AG04450 (cell line): Measurements from ENCODE around the gene HEY2. TPM values are rescaled to one million over a fixed set of nuclear protein-coding genes. Genes with fewer than 3 reads are reported as not detected.
A peak's percentile ranks its signal among the peaks of the same experiment; 100 is the strongest.
"Not testable (repeated sequence)": the region's sequence is repeated elsewhere in the genome, so short reads cannot be mapped to it uniquely, and the experiment has no call there.

Experiments used
- CTCF ChIA-PET: fragments of 300-600, 350-600 bp; formaldehyde crosslinking; extraction: SDS; loops from one replicate; lab custom pipeline; 2022; ENCODE audit warnings: antibody characterized with exemption, inconsistent platforms; lab: Charles Lee
- POLR2A ChIA-PET: fragments of 350-600 bp; formaldehyde crosslinking; extraction: SDS; loops from one replicate; lab custom pipeline; 2021; ENCODE audit warnings: antibody characterized with exemption, inconsistent platforms; lab: Yijun Ruan, JAX
- DNase-seq: peaks from one replicate; pipeline ENCODE4 v3.0.0-alpha.2; 2011; ENCODE audit warnings: low read depth, low spot score
- H3K27ac ChIP-seq: one replicate; pipeline ENCODE4 v1.5.1; 2012; ENCODE audit warnings: low read depth, low read length, control low read depth
- H3K27me3 ChIP-seq: one replicate; pipeline ENCODE4 v1.6.0; 2012; ENCODE audit warnings: low read length; ENCODE audit not compliant: control insufficient read depth, insufficient read depth
- H3K4me3 ChIP-seq: 2 replicates; pipeline ENCODE4 v1.5.1; 2011; ENCODE audit warnings: mild to moderate bottlenecking, low read depth, low read length, control low read depth
- H3K9me3 ChIP-seq: 2 replicates; pipeline ENCODE4 v1.5.1; 2012; ENCODE audit warnings: low read length; ENCODE audit not compliant: control insufficient read depth, insufficient read depth
- polyA minus RNA-seq: library from RNA; depleted of rRNA, polyadenylated mRNA; stranded (reverse); fragments of >200 nt; gene quantifications from 2 replicates; pipeline ENCODE4 v1.2.3, GENCODE V29; 2011; rRNA and poly(A)+ RNA removed
- polyA plus RNA-seq: library from polyadenylated mRNA; depleted of rRNA; stranded (reverse); fragments of >200 nt; gene quantifications from 2 replicates; pipeline ENCODE4 v1.2.3, GENCODE V29; 2011; rRNA removed
- TF ChIP-seq, protein P1 (sequence below): IDR thresholded peaks from 2 replicates; pipeline ENCODE4 v1.5.1; 2011; ENCODE audit warnings: low read depth, low read length, control low read depth, inconsistent platforms

HEY2 gene
- polyA plus RNA-seq (not detected in 2 replicates), polyA minus RNA-seq (not detected in 2 replicates)

- POLR2A ChIA-PET: no interaction called here
- peaks cover 52% of the 10 kb centered on the region for H3K27me3 ChIP-seq
These were observed at the start of gene HEY2 for GRCh38 chr6:125749173-125749864. TSS of gene HEY2 (plus strand) at chr6:125749632. CDS start at chr6:125749777, 145 bp downstream.

GRCh38 chr6:125700581-125701353 is 48.7 kb upstream of the HEY2 start:
- ChIA-PET POLR2A (no interaction called here), CTCF (no interaction called here)
- no peak for DNase-seq
- Histone ChIP-seq H3K9me3 (no peaks in the 10 kb centered on the region), H3K4me3 (no peak overlapping the region), H3K27me3 (no peaks in the 10 kb centered on the region), H3K27ac (no peak overlapping the region)
- TF ChIP-seq, protein P1, sequence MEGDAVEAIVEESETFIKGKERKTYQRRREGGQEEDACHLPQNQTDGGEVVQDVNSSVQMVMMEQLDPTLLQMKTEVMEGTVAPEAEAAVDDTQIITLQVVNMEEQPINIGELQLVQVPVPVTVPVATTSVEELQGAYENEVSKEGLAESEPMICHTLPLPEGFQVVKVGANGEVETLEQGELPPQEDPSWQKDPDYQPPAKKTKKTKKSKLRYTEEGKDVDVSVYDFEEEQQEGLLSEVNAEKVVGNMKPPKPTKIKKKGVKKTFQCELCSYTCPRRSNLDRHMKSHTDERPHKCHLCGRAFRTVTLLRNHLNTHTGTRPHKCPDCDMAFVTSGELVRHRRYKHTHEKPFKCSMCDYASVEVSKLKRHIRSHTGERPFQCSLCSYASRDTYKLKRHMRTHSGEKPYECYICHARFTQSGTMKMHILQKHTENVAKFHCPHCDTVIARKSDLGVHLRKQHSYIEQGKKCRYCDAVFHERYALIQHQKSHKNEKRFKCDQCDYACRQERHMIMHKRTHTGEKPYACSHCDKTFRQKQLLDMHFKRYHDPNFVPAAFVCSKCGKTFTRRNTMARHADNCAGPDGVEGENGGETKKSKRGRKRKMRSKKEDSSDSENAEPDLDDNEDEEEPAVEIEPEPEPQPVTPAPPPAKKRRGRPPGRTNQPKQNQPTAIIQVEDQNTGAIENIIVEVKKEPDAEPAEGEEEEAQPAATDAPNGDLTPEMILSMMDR: no peak

More at GRCh38 chr6:125749173-125749864, at the start of gene HEY2:
- Histone ChIP-seq H3K4me3 (peak within 1 kb of the TSS; percentile 62), H3K27ac (no peak within 1 kb of the TSS), H3K9me3 (no peaks in the 10 kb centered on the region; the same call in 1 of the 2 replicates)
- CTCF ChIA-PET: no interaction called here
- DNase-seq: peak; percentile 36
- TF ChIP-seq, protein P1: no peak

DNA sequence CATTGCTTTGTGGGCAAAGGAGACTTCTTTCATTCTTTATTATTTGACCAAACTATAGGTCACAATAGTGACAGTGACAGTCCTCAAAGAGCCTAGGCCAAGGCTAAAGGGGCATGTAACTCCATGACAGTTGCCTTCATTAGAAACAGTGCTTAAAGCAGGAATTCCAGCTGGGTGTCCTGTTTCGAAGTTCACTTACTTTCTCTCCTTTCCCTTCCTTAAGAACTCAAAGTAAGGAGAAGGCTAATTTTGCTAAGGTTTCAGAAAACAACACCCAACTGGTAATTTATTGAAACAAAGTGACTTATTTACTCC is 48.1 kb upstream of the HEY2 start:
- H3K27me3 ChIP-seq: no peaks in the 10 kb centered on the region
- DNase-seq: no peak
- H3K27ac ChIP-seq: no peak overlapping the region
- TF ChIP-seq, protein P1: no peak
- POLR2A ChIA-PET: no interaction called here
- CTCF ChIA-PET: no interaction called here
- H3K9me3 ChIP-seq: no peaks in the 10 kb centered on the region
- no peak overlapping the region for H3K4me3 ChIP-seq

- DNase-seq, H3K27me3 ChIP-seq, H3K27ac ChIP-seq, CTCF ChIA-PET, POLR2A ChIA-PET, H3K4me3 ChIP-seq, H3K9me3 ChIP-seq: not testable (repeated sequence)
These were observed 45.5 kb upstream of the HEY2 start for GRCh38 chr6:125703882-125704281.

- H3K4me3 ChIP-seq: no peak overlapping the region
- ChIA-PET POLR2A (no interaction called here), CTCF (no interaction called here)
- TF ChIP-seq, protein P1: no peak
- no peaks in the 10 kb centered on the region for H3K9me3 ChIP-seq
- H3K27ac ChIP-seq: no peak overlapping the region
- DNase-seq: no peak
- no peaks in the 10 kb centered on the region for H3K27me3 ChIP-seq
These were observed 41.7 kb upstream of the HEY2 start for GRCh38 chr6:125707615-125708243.
